ENCODE results near the gene SLC2A4RG. TPM values are rescaled to one million over a fixed set of nuclear protein-coding genes. Genes with fewer than 3 reads are reported as not detected.

SLC2A4RG gene
- total RNA-seq, 1 experiment from 2014 or later, result 169 TPM

DNA sequence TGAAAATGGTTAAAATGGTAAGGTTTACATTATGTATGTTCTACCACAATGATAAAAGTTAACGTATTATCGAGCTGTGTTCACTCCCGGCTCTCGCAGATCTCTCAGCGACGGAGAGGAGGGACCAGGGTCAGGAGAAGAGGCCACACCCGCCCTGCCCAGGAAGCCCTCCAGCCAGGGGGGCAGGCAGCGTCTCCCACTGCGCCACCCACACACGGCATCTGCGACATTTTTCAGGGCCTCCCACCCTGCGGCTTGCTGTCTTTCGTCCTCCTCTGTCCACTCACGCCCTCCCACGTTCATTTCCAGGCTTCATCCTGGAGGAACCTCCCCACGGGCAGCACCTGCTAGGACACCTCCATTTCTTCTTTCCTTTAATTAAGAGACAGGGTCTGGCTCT lies 48.2 kb downstream of the SLC2A4RG start:
- DNase-seq, result no peak
- intact Hi-C loops (cut with micrococcal nuclease; ENCODE audit: unreplicated experiment), result loop anchor here (2.0 kb wide), 1 partner anchor 77 kb away; the partner anchor contains the start of gene TPD52L2
- BruUV-seq (replicated peaks), result no TSS peak
- H3K27me3 Mint-ChIP-seq (ENCODE audit: unreplicated experiment), result peaks cover 2% of the 10 kb centered on the region
- H3K9me3 Mint-ChIP-seq (ENCODE audit: low read depth, unreplicated experiment), result no peaks in the 10 kb centered on the region
- no peak overlapping the region for H3K27ac Mint-ChIP-seq (ENCODE audit: unreplicated experiment)
- CTCF ChIA-PET, result interaction anchor here (0.7 kb wide), 1 partner anchor 89 kb away, joined by 4 read pairs; no protein-coding TSS in a partner anchor
- H3K4me3 Mint-ChIP-seq (ENCODE audit: low read depth, unreplicated experiment), result no peak overlapping the region
- no peaks in the 10 kb centered on the region for H3K36me3 Mint-ChIP-seq (ENCODE audit: insufficient read depth, unreplicated experiment)
- H3K4me1 Mint-ChIP-seq (ENCODE audit: low read depth, unreplicated experiment), result no peaks in the 10 kb centered on the region
- TF ChIP-seq, protein P1, sequence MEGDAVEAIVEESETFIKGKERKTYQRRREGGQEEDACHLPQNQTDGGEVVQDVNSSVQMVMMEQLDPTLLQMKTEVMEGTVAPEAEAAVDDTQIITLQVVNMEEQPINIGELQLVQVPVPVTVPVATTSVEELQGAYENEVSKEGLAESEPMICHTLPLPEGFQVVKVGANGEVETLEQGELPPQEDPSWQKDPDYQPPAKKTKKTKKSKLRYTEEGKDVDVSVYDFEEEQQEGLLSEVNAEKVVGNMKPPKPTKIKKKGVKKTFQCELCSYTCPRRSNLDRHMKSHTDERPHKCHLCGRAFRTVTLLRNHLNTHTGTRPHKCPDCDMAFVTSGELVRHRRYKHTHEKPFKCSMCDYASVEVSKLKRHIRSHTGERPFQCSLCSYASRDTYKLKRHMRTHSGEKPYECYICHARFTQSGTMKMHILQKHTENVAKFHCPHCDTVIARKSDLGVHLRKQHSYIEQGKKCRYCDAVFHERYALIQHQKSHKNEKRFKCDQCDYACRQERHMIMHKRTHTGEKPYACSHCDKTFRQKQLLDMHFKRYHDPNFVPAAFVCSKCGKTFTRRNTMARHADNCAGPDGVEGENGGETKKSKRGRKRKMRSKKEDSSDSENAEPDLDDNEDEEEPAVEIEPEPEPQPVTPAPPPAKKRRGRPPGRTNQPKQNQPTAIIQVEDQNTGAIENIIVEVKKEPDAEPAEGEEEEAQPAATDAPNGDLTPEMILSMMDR (IDR thresholded peaks at IDR 0.05; ENCODE audit: unreplicated experiment), result no peak

DNA sequence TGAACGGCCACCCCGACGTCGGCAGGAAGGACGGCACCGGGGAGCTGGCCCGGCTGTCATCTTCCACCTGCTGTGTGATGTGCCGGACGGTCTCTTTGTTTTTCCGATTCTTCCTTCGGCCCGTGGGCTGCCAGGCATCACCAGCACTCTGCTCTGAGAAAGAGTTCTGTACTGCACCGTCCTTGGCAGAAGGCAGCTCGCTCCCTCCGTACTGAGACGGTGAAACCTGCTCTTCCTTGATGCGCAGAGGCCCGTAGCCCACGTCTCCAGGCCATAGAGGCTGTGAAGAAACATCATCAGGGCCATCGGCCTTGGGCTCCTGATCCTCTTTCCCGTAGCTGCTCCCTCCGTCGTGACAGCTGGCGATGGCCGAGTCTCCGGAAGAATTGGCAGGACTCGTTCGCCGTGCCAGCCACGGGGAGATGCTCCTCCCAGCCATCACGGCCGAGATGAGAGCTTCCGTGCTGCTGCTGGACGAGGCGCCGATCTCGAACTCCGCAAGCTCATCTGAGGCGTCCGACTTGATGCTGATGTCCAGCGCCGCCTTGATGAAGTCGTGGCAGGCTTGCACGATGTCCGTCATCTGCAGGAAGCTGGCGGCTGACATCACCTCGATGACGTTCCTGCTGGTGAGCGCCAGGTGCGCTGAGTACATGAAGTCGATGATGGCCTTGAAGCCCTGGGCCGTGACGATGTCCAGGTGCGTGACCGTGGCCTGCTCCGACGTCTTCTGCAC lies 50.4 kb downstream of the SLC2A4RG start:
- CTCF ChIA-PET, result interaction anchor here (0.5 kb wide), 1 partner anchor 352 kb away, joined by 4 read pairs; no protein-coding TSS in a partner anchor
- Mint-ChIP-seq H3K36me3 (ENCODE audit: insufficient read depth, unreplicated experiment) (no peaks in the 10 kb centered on the region), H3K4me3 (ENCODE audit: low read depth, unreplicated experiment) (no peak overlapping the region), H3K27me3 (ENCODE audit: unreplicated experiment) (peaks cover 19% of the 10 kb centered on the region), H3K27ac (ENCODE audit: unreplicated experiment) (no peak overlapping the region), H3K4me1 (ENCODE audit: low read depth, unreplicated experiment) (no peaks in the 10 kb centered on the region), H3K9me3 (ENCODE audit: low read depth, unreplicated experiment) (no peaks in the 10 kb centered on the region)
- TF ChIP-seq, protein P1 (IDR thresholded peaks at IDR 0.05; ENCODE audit: unreplicated experiment), result no peak
- intact Hi-C loops (cut with micrococcal nuclease; ENCODE audit: unreplicated experiment), result no loop called here
- no TSS peak for BruUV-seq (replicated peaks)
- no peak for DNase-seq

DNA sequence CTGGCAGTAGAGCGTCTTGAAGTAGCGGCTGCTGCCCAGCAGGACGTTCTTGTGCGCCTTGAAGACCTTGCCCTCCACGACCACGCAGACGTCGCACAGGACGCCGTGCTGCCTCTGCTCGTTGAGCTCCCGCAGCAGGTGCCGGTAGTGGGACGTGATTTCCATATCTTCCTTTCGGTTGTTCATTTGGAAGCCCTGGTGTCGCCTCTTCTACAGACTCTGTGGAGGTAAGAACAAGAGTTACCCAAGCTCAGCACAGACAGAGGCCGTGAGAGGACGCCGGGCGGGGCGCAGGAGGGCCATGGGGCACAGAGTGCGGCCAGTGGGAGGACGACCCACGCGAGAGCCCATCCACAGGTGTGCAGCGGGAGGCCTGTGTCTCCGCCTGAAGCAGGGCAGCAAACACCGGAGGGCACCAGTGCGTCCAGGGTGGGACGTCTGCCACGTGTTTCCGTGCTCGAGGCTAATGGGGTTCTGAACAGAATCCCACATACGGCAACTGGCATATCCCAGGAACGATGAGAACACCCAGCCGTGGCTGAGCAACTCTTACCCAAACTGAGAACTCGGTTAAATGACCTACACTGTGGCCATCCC lies 51.1 kb downstream of the SLC2A4RG start:
- no peaks in the 10 kb centered on the region for H3K9me3 Mint-ChIP-seq (ENCODE audit: low read depth, unreplicated experiment)
- no peak overlapping the region for H3K27ac Mint-ChIP-seq (ENCODE audit: unreplicated experiment)
- CTCF ChIA-PET, result no interaction called here
- TF ChIP-seq, protein P1 (IDR thresholded peaks at IDR 0.05; ENCODE audit: unreplicated experiment), result no peak
- intact Hi-C loops (cut with micrococcal nuclease; ENCODE audit: unreplicated experiment), result no loop called here
- no TSS peak for BruUV-seq (replicated peaks)
- H3K36me3 Mint-ChIP-seq (ENCODE audit: insufficient read depth, unreplicated experiment), result no peaks in the 10 kb centered on the region
- H3K4me3 Mint-ChIP-seq (ENCODE audit: low read depth, unreplicated experiment), result no peak overlapping the region
- H3K4me1 Mint-ChIP-seq (ENCODE audit: low read depth, unreplicated experiment), result no peaks in the 10 kb centered on the region
- DNase-seq, result no peak
- H3K27me3 Mint-ChIP-seq (ENCODE audit: unreplicated experiment), result peaks cover 26% of the 10 kb centered on the region

DNA sequence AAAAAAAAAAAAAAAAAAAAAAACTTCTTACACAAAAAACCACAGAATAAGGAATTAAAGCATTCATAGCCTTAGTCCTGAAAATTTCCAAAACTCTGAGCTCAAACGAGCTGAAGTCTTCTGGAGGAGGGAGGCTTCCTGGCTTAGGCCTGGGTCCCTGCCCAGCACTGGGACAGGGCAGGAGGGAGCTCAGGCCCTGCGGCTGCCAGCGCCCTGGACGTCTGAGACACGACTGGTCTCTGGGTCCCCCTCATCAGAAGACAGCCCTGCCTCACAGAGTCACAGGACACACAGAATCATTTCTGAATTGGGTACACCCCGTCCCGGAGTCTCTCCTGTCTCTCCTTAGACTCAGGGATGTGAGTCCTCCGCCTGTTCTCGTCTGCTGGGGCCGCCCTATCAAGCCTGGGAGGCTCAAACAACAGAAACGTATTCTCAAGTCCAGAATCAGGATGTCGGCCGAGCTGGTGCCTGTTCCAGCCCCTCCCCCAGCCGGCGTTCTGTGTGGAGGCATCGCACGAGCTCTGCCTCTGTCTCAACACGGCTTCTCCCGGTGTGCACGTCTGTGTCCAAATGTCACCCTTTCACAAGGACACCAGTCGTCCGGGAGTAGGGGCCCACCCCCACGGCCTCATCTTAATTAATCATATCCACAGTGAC lies 52.1 kb downstream of the SLC2A4RG start:
- Mint-ChIP-seq H3K27me3 (ENCODE audit: unreplicated experiment) (peaks cover 33% of the 10 kb centered on the region), H3K36me3 (ENCODE audit: insufficient read depth, unreplicated experiment) (no peaks in the 10 kb centered on the region), H3K27ac (ENCODE audit: unreplicated experiment) (no peak overlapping the region), H3K9me3 (ENCODE audit: low read depth, unreplicated experiment) (no peaks in the 10 kb centered on the region), H3K4me1 (ENCODE audit: low read depth, unreplicated experiment) (peaks cover 7% of the 10 kb centered on the region), H3K4me3 (ENCODE audit: low read depth, unreplicated experiment) (no peak overlapping the region)
- no peak for DNase-seq
- CTCF ChIA-PET, result interaction anchor here (0.7 kb wide), 1 partner anchor 197 kb away, joined by 6 read pairs; no protein-coding TSS in a partner anchor
- TF ChIP-seq, protein P1 (IDR thresholded peaks at IDR 0.05; ENCODE audit: unreplicated experiment), result no peak
- intact Hi-C loops (cut with micrococcal nuclease; ENCODE audit: unreplicated experiment), result no loop called here
- BruUV-seq (replicated peaks), result no TSS peak
